ENCODE data around the gene PDE1A.

Gene PDE1A

DNA sequence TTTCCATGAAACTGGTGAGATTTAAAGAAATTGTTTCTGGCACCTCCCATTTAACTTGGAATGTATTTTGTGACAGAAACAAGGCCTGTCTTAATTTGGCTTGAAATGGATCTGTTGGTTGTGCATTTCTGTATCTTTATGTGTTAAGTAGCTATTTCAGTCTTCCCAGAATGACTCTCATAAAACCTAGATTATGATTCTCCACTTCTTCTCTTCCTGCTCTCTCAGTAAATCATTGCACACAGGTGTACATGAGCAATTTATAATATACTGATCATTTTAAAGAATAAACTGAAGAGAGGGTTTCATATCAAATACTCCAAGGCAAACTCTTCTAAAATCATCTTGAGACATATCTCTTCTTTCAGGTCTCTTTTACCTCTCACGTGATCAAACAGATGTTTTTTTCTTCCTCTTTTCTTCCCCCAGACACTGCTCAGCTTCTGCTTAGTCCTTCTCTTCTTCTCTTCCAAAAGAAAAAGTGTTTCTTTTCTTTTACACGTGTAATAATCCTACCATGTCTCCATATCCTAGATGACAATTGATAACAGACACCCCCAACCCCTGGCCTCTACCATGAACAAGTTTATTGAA, 329.2 kb downstream of the PDE1A start:
- TF ChIP-seq SETDB1 (IDR thresholded peaks at IDR 0.05; ENCODE audit: insufficient read length, low read length) = no peak
- TF ChIP-seq ZFP37 (tag by site-specific recombination; IDR thresholded peaks at IDR 0.05) = no peak
- no peak for TF ChIP-seq ZNF37A (tag by site-specific recombination; IDR thresholded peaks at IDR 0.05)
- no peak for TF ChIP-seq ZNF629 (tag by site-specific recombination; IDR thresholded peaks at IDR 0.05)
- TF ChIP-seq, protein P1, sequence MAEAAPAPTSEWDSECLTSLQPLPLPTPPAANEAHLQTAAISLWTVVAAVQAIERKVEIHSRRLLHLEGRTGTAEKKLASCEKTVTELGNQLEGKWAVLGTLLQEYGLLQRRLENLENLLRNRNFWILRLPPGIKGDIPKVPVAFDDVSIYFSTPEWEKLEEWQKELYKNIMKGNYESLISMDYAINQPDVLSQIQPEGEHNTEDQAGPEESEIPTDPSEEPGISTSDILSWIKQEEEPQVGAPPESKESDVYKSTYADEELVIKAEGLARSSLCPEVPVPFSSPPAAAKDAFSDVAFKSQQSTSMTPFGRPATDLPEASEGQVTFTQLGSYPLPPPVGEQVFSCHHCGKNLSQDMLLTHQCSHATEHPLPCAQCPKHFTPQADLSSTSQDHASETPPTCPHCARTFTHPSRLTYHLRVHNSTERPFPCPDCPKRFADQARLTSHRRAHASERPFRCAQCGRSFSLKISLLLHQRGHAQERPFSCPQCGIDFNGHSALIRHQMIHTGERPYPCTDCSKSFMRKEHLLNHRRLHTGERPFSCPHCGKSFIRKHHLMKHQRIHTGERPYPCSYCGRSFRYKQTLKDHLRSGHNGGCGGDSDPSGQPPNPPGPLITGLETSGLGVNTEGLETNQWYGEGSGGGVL (tag by site-specific recombination; IDR thresholded peaks at IDR 0.05) = no peak
- no peak for TF ChIP-seq ZBTB21 (tag by site-specific recombination; IDR thresholded peaks at IDR 0.05)
- TF ChIP-seq ZNF174 (tag by site-specific recombination; IDR thresholded peaks at IDR 0.05) = no peak
- TF ChIP-seq ZNF133 (tag by site-specific recombination; IDR thresholded peaks at IDR 0.05) = no peak
- TF ChIP-seq ZNF560 (tag by site-specific recombination; IDR thresholded peaks at IDR 0.05; ENCODE audit: borderline replicate concordance) = no peak
- no peak for TF ChIP-seq ZSCAN16 (tag by site-specific recombination; IDR thresholded peaks at IDR 0.05)
- no peak for TF ChIP-seq ZEB2 (tag by site-specific recombination; IDR thresholded peaks at IDR 0.05)
- TF ChIP-seq, protein P2, sequence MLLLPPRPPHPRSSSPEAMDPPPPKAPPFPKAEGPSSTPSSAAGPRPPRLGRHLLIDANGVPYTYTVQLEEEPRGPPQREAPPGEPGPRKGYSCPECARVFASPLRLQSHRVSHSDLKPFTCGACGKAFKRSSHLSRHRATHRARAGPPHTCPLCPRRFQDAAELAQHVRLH (tag by site-specific recombination; IDR thresholded peaks at IDR 0.05) = no peak
- no peak for TF ChIP-seq ZNF555 (tag by site-specific recombination; conservative IDR thresholded peaks at IDR 0.05)
- TF ChIP-seq ZNF626 (tag by site-specific recombination; IDR thresholded peaks at IDR 0.05) = no peak
- TF ChIP-seq, protein P3, sequence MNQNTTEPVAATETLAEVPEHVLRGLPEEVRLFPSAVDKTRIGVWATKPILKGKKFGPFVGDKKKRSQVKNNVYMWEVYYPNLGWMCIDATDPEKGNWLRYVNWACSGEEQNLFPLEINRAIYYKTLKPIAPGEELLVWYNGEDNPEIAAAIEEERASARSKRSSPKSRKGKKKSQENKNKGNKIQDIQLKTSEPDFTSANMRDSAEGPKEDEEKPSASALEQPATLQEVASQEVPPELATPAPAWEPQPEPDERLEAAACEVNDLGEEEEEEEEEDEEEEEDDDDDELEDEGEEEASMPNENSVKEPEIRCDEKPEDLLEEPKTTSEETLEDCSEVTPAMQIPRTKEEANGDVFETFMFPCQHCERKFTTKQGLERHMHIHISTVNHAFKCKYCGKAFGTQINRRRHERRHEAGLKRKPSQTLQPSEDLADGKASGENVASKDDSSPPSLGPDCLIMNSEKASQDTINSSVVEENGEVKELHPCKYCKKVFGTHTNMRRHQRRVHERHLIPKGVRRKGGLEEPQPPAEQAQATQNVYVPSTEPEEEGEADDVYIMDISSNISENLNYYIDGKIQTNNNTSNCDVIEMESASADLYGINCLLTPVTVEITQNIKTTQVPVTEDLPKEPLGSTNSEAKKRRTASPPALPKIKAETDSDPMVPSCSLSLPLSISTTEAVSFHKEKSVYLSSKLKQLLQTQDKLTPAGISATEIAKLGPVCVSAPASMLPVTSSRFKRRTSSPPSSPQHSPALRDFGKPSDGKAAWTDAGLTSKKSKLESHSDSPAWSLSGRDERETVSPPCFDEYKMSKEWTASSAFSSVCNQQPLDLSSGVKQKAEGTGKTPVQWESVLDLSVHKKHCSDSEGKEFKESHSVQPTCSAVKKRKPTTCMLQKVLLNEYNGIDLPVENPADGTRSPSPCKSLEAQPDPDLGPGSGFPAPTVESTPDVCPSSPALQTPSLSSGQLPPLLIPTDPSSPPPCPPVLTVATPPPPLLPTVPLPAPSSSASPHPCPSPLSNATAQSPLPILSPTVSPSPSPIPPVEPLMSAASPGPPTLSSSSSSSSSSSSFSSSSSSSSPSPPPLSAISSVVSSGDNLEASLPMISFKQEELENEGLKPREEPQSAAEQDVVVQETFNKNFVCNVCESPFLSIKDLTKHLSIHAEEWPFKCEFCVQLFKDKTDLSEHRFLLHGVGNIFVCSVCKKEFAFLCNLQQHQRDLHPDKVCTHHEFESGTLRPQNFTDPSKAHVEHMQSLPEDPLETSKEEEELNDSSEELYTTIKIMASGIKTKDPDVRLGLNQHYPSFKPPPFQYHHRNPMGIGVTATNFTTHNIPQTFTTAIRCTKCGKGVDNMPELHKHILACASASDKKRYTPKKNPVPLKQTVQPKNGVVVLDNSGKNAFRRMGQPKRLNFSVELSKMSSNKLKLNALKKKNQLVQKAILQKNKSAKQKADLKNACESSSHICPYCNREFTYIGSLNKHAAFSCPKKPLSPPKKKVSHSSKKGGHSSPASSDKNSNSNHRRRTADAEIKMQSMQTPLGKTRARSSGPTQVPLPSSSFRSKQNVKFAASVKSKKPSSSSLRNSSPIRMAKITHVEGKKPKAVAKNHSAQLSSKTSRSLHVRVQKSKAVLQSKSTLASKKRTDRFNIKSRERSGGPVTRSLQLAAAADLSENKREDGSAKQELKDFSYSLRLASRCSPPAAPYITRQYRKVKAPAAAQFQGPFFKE (tag by site-specific recombination; IDR thresholded peaks at IDR 0.05; ENCODE audit: borderline replicate concordance) = no peak
- no peak for TF ChIP-seq ZNF132 (tag by site-specific recombination; IDR thresholded peaks at IDR 0.05; ENCODE audit: borderline replicate concordance)
- no peak for TF ChIP-seq ZNF768 (tag by site-specific recombination; IDR thresholded peaks at IDR 0.05)
- H3K36me3 ChIP-seq (ENCODE audit: control insufficient read depth in 2 of 2, insufficient read depth in 1 of 2, low read length in 2 of 2) = no peaks in the 10 kb centered on the region
- H3K4me1 ChIP-seq (ENCODE audit: control insufficient read depth, insufficient read depth, low read length) = no peaks in the 10 kb centered on the region
- H3K9me3 ChIP-seq (ENCODE audit: control insufficient read depth, insufficient read depth, low read depth, low read length) = no peaks in the 10 kb centered on the region
- CTCF ChIA-PET = no interaction called here
- POLR2A ChIA-PET = no interaction called here
- no peak overlapping the region for H3K27ac ChIP-seq (ENCODE audit: extremely low read depth, low read depth, low read length)
- no peak overlapping the region for H3K4me3 ChIP-seq (ENCODE audit: low read depth, low read length)

DNA sequence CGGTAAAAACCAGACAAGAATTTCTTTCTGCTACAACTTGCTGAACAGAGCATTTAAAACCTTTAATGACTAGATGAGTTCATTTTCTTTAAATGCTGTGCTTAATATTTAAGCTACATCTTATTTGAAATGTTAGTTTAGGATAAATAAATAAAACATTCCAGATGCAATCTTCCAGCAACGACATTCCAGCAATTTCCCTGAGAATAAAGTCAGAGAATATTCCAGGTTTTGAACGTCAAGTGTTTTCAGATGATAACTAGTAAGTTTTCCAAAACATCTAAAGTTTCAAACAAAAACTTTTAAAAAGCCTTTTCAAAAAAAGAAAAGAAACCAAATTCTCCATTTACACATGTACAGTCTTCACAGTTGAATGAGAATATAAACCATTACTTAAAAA, 336.4 kb downstream of the PDE1A start:
- Histone ChIP-seq H3K4me3 (ENCODE audit: low read depth, low read length) (no peak overlapping the region), H3K36me3 (ENCODE audit: control insufficient read depth in 2 of 2, insufficient read depth in 1 of 2, low read length in 2 of 2) (no peaks in the 10 kb centered on the region), H3K9me3 (ENCODE audit: control insufficient read depth, insufficient read depth, low read depth, low read length) (no peaks in the 10 kb centered on the region), H3K4me1 (ENCODE audit: control insufficient read depth, insufficient read depth, low read length) (no peaks in the 10 kb centered on the region), H3K27ac (ENCODE audit: extremely low read depth, low read depth, low read length) (no peak overlapping the region)
- ChIA-PET POLR2A (no interaction called here), CTCF (no interaction called here)
- TF ChIP-seq KLF16 (tag by site-specific recombination; IDR thresholded peaks at IDR 0.05) = no peak
- TF ChIP-seq, protein P4, sequence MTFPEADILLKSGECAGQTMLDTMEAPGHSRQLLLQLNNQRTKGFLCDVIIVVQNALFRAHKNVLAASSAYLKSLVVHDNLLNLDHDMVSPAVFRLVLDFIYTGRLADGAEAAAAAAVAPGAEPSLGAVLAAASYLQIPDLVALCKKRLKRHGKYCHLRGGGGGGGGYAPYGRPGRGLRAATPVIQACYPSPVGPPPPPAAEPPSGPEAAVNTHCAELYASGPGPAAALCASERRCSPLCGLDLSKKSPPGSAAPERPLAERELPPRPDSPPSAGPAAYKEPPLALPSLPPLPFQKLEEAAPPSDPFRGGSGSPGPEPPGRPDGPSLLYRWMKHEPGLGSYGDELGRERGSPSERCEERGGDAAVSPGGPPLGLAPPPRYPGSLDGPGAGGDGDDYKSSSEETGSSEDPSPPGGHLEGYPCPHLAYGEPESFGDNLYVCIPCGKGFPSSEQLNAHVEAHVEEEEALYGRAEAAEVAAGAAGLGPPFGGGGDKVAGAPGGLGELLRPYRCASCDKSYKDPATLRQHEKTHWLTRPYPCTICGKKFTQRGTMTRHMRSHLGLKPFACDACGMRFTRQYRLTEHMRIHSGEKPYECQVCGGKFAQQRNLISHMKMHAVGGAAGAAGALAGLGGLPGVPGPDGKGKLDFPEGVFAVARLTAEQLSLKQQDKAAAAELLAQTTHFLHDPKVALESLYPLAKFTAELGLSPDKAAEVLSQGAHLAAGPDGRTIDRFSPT (tag by site-specific recombination; IDR thresholded peaks at IDR 0.05) = no peak
- TF ChIP-seq ZNF707 (tag by site-specific recombination; IDR thresholded peaks at IDR 0.05) = no peak
- TF ChIP-seq OSR2 (tag by site-specific recombination; IDR thresholded peaks at IDR 0.05) = no peak
- TF ChIP-seq, protein P5, sequence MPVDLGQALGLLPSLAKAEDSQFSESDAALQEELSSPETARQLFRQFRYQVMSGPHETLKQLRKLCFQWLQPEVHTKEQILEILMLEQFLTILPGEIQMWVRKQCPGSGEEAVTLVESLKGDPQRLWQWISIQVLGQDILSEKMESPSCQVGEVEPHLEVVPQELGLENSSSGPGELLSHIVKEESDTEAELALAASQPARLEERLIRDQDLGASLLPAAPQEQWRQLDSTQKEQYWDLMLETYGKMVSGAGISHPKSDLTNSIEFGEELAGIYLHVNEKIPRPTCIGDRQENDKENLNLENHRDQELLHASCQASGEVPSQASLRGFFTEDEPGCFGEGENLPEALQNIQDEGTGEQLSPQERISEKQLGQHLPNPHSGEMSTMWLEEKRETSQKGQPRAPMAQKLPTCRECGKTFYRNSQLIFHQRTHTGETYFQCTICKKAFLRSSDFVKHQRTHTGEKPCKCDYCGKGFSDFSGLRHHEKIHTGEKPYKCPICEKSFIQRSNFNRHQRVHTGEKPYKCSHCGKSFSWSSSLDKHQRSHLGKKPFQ (tag by site-specific recombination; IDR thresholded peaks at IDR 0.05) = no peak
- no peak for TF ChIP-seq KLF9 (tag by site-specific recombination; IDR thresholded peaks at IDR 0.05; ENCODE audit: low read depth)
- no peak for TF ChIP-seq YY1 (tag by site-specific recombination; IDR thresholded peaks at IDR 0.05)
- TF ChIP-seq ZSCAN23 (tag by site-specific recombination; IDR thresholded peaks at IDR 0.05) = no peak
